PFSK-1 (cell line): ENCODE results near the gene TOMM34.

Experiments
- POLR2AphosphoS5 ChIP-seq: IDR thresholded peaks from 2 replicates; pipeline ENCODE4 v1.6.1; 2012; ENCODE audit warnings: low read depth, mild to moderate bottlenecking, control low read depth, low read length, moderate library complexity
- TAF1 ChIP-seq: IDR thresholded peaks from 2 replicates; pipeline ENCODE4 v1.6.1; 2012; ENCODE audit warnings: low read length, control low read depth, borderline replicate concordance; ENCODE audit not compliant: insufficient read depth

- TF ChIP-seq POLR2AphosphoS5: no peak
- TF ChIP-seq TAF1: no peak
Measured at GRCh38 chr20:44942264-44942973, 17.8 kb downstream of the TOMM34 start.
